IPS-15b (cell line): ENCODE results near the gene PNKD.
A peak's percentile ranks its signal among the peaks of the same experiment; 100 is the strongest.

Source experiments
- H3K27me3 ChIP-seq: one replicate; pipeline ENCODE4 v1.6.1; 2013; ENCODE audit warnings: low read length; ENCODE audit not compliant: control insufficient read depth, insufficient read depth
- H3K36me3 ChIP-seq: one replicate; pipeline ENCODE4 v1.6.1; 2013; ENCODE audit warnings: low read length; ENCODE audit not compliant: control insufficient read depth, insufficient read depth
- H3K4me1 ChIP-seq: one replicate; pipeline ENCODE4 v1.6.1; 2013; ENCODE audit warnings: mild to moderate bottlenecking, low read length; ENCODE audit not compliant: control insufficient read depth, insufficient read depth
- H3K4me3 ChIP-seq: one replicate; pipeline ENCODE4 v1.5.1; 2013; ENCODE audit warnings: low read depth, low read length
- H3K9ac ChIP-seq: one replicate; pipeline ENCODE4 v1.6.1; 2013; ENCODE audit warnings: low read depth, mild to moderate bottlenecking, low read length
- H3K9me3 ChIP-seq: one replicate; pipeline ENCODE4 v1.6.1; 2013; ENCODE audit warnings: mild to moderate bottlenecking, low read length; ENCODE audit not compliant: control insufficient read depth, insufficient read depth

The PNKD gene

GRCh38 chr2:218317835-218318234 is 47.5 kb downstream of the PNKD start:
- Histone ChIP-seq H3K27me3 (no peaks in the 10 kb centered on the region), H3K36me3 (no peaks in the 10 kb centered on the region), H3K9ac (no peak overlapping the region), H3K9me3 (no peaks in the 10 kb centered on the region), H3K4me1 (peaks cover 5% of the 10 kb centered on the region), H3K4me3 (no peak overlapping the region)

- Histone ChIP-seq H3K9me3 (no peaks in the 10 kb centered on the region), H3K4me3 (no peak overlapping the region), H3K9ac (no peak overlapping the region), H3K36me3 (no peaks in the 10 kb centered on the region), H3K27me3 (no peaks in the 10 kb centered on the region), H3K4me1 (peaks cover 5% of the 10 kb centered on the region)
Measured at GRCh38 chr2:218318241-218318640, 47.9 kb downstream of the PNKD start.

- no peaks in the 10 kb centered on the region for H3K36me3 ChIP-seq
- no peaks in the 10 kb centered on the region for H3K27me3 ChIP-seq
- H3K9me3 ChIP-seq: no peaks in the 10 kb centered on the region
- H3K4me3 ChIP-seq: no peak overlapping the region
- H3K9ac ChIP-seq: no peak overlapping the region
- peaks cover 9% of the 10 kb centered on the region for H3K4me1 ChIP-seq
Measured at GRCh38 chr2:218319813-218320365, 49.6 kb downstream of the PNKD start.

GRCh38 chr2:218320704-218321336 is 50.5 kb downstream of the PNKD start:
- H3K36me3 ChIP-seq: no peaks in the 10 kb centered on the region
- no peaks in the 10 kb centered on the region for H3K27me3 ChIP-seq
- H3K9me3 ChIP-seq: no peaks in the 10 kb centered on the region
- H3K4me3 ChIP-seq: no peak overlapping the region
- no peak overlapping the region for H3K9ac ChIP-seq
- H3K4me1 ChIP-seq: peaks cover 9% of the 10 kb centered on the region

GRCh38 chr2:218322768-218323525 is 52.6 kb downstream of the PNKD start:
- Histone ChIP-seq H3K36me3 (no peaks in the 10 kb centered on the region), H3K9me3 (no peaks in the 10 kb centered on the region), H3K4me1 (peaks cover 9% of the 10 kb centered on the region), H3K27me3 (no peaks in the 10 kb centered on the region), H3K9ac (no peak overlapping the region), H3K4me3 (peak overlapping the region; percentile 73)

GRCh38 chr2:218323526-218324472 is 53.5 kb downstream of the PNKD start:
- Histone ChIP-seq H3K9me3 (no peaks in the 10 kb centered on the region), H3K27me3 (no peaks in the 10 kb centered on the region), H3K4me3 (peak overlapping the region; percentile 73), H3K36me3 (no peaks in the 10 kb centered on the region), H3K4me1 (peaks cover 9% of the 10 kb centered on the region), H3K9ac (peak overlapping the region; percentile 74)

GRCh38 chr2:218325566-218326160 is 55.3 kb downstream of the PNKD start:
- Histone ChIP-seq H3K9ac (no peak overlapping the region), H3K4me1 (peaks cover 9% of the 10 kb centered on the region), H3K9me3 (no peaks in the 10 kb centered on the region), H3K36me3 (no peaks in the 10 kb centered on the region), H3K4me3 (no peak overlapping the region), H3K27me3 (no peaks in the 10 kb centered on the region)

GRCh38 chr2:218326315-218326714 is 56.0 kb downstream of the PNKD start:
- Histone ChIP-seq H3K27me3 (no peaks in the 10 kb centered on the region), H3K4me1 (peaks cover 9% of the 10 kb centered on the region), H3K36me3 (no peaks in the 10 kb centered on the region), H3K9ac (no peak overlapping the region), H3K9me3 (no peaks in the 10 kb centered on the region), H3K4me3 (no peak overlapping the region)

GRCh38 chr2:218327451-218328210 is 57.3 kb downstream of the PNKD start:
- H3K9ac ChIP-seq: peak overlapping the region; percentile 12
- peaks cover 4% of the 10 kb centered on the region for H3K4me1 ChIP-seq
- no peak overlapping the region for H3K4me3 ChIP-seq
- H3K36me3 ChIP-seq: no peaks in the 10 kb centered on the region
- H3K27me3 ChIP-seq: no peaks in the 10 kb centered on the region
- H3K9me3 ChIP-seq: no peaks in the 10 kb centered on the region

GRCh38 chr2:218328294-218328693 is 58.0 kb downstream of the PNKD start:
- H3K9me3 ChIP-seq: no peaks in the 10 kb centered on the region
- no peak overlapping the region for H3K4me3 ChIP-seq
- no peak overlapping the region for H3K9ac ChIP-seq
- no peaks in the 10 kb centered on the region for H3K36me3 ChIP-seq
- no peaks in the 10 kb centered on the region for H3K27me3 ChIP-seq
- peaks cover 4% of the 10 kb centered on the region for H3K4me1 ChIP-seq
